NCI-H2081 treated with DMSO at 0.1 percent for 48 hours (cell line): ENCODE measurements around the gene ASB1.

ENCODE experiments used
- DNase-seq: peaks from one replicate; lab custom pipeline; 2025; lab: John Stamatoyannopoulos, UW

The ASB1 gene

GRCh38 chr2:238494573-238494961, 67.8 kb downstream of the ASB1 start:
- DNase-seq, result no peak

- no peak for DNase-seq
Measured at GRCh38 chr2:238495422-238495821, 68.7 kb downstream of the ASB1 start.

GRCh38 chr2:238496756-238497609, 70.3 kb downstream of the ASB1 start:
- no peak for DNase-seq

- DNase-seq, result no peak
Measured at GRCh38 chr2:238497610-238498005, 70.9 kb downstream of the ASB1 start.

- DNase-seq, result no peak
Measured at GRCh38 chr2:238498188-238498587, 71.5 kb downstream of the ASB1 start.

GRCh38 chr2:238498691-238499295, 72.1 kb downstream of the ASB1 start:
- no peak for DNase-seq

- DNase-seq, result no peak
Measured at GRCh38 chr2:238499731-238500580, 73.2 kb downstream of the ASB1 start.

- DNase-seq, result no peak
Measured at GRCh38 chr2:238501311-238501710, 74.6 kb downstream of the ASB1 start.
